Fibroblast of skin of right quadriceps (primary cell): ENCODE measurements around the gene ALDH9A1.
A peak's percentile ranks its signal among the peaks of the same experiment; 100 is the strongest.
"Not testable (repeated sequence)": the region's sequence is repeated elsewhere in the genome, so short reads cannot be mapped to it uniquely, and the experiment has no call there.

Experiments used
- DNase-seq: peaks from one replicate; pipeline ENCODE4 v3.0.0-alpha.2; 2013

Gene ALDH9A1

GRCh38 chr1:165644064-165644735 lies 54.2 kb downstream of the ALDH9A1 start:
- no peak for DNase-seq

- no peak for DNase-seq
These were observed 57.0 kb downstream of the ALDH9A1 start for GRCh38 chr1:165641231-165641987.

GRCh38 chr1:165639821-165640623 lies 58.3 kb downstream of the ALDH9A1 start:
- no peak for DNase-seq

GRCh38 chr1:165638211-165638610 lies 60.2 kb downstream of the ALDH9A1 start:
- DNase-seq = not testable (repeated sequence)

GRCh38 chr1:165637427-165637826 lies 60.9 kb downstream of the ALDH9A1 start:
- DNase-seq = peak; percentile 66

- no peak for DNase-seq
These were observed 62.5 kb downstream of the ALDH9A1 start for GRCh38 chr1:165635823-165636222.

GRCh38 chr1:165635329-165635728 lies 63.0 kb downstream of the ALDH9A1 start:
- no peak for DNase-seq

- DNase-seq = no peak
These were observed 64.0 kb downstream of the ALDH9A1 start for GRCh38 chr1:165634154-165634921.

GRCh38 chr1:165633614-165634013 lies 64.7 kb downstream of the ALDH9A1 start:
- peak; percentile 54 for DNase-seq

- no peak for DNase-seq
These were observed 65.9 kb downstream of the ALDH9A1 start for GRCh38 chr1:165632491-165632890.

- no peak for DNase-seq
These were observed 66.3 kb downstream of the ALDH9A1 start for GRCh38 chr1:165632152-165632469.

- DNase-seq = peak; percentile 86
These were observed 66.8 kb downstream of the ALDH9A1 start for GRCh38 chr1:165631342-165632151.

- peak; percentile 98 for DNase-seq
These were observed 67.6 kb downstream of the ALDH9A1 start, which contains the start of gene MGST3 for GRCh38 chr1:165630629-165631341. Gene MGST3 (plus strand): TSS chr1:165631234. CDS start chr1:165649848, 18,614 bp downstream.

- DNase-seq = no peak
These were observed 68.3 kb downstream of the ALDH9A1 start for GRCh38 chr1:165629848-165630628.

- DNase-seq = no peak
These were observed 69.2 kb downstream of the ALDH9A1 start for GRCh38 chr1:165629151-165629550.

GRCh38 chr1:165628147-165628822 lies 70.1 kb downstream of the ALDH9A1 start:
- DNase-seq = no peak

GRCh38 chr1:165624441-165624840 lies 73.9 kb downstream of the ALDH9A1 start:
- no peak for DNase-seq

- DNase-seq = no peak
These were observed 74.7 kb downstream of the ALDH9A1 start for GRCh38 chr1:165623624-165624023.

GRCh38 chr1:165619647-165620151 lies 78.7 kb downstream of the ALDH9A1 start:
- DNase-seq = no peak
